GM12875 (cell line): Measurements from ENCODE around the gene TRIM44.

ENCODE experiments used
- H3K4me3 ChIP-seq: one replicate; pipeline ENCODE4 v1.5.1; 2011; ENCODE audit warnings: low read depth, low read length, control low read depth
- CTCF ChIP-seq: IDR thresholded peaks from 2 replicates; pipeline ENCODE4 v1.5.1; 2011; ENCODE audit warnings: low read depth, mild to moderate bottlenecking, control low read depth, inconsistent platforms, low read length, moderate library complexity, borderline replicate concordance; ENCODE audit not compliant: insufficient read depth

The TRIM44 gene

GRCh38 chr11:35662649-35663407 lies at the start of gene TRIM44:
Gene TRIM44 (plus strand): TSS chr11:35662775. CDS start chr11:35663112, 337 bp downstream.
- H3K4me3 ChIP-seq = peak within 1 kb of the TSS; percentile 66
- TF ChIP-seq CTCF = no peak

DNA sequence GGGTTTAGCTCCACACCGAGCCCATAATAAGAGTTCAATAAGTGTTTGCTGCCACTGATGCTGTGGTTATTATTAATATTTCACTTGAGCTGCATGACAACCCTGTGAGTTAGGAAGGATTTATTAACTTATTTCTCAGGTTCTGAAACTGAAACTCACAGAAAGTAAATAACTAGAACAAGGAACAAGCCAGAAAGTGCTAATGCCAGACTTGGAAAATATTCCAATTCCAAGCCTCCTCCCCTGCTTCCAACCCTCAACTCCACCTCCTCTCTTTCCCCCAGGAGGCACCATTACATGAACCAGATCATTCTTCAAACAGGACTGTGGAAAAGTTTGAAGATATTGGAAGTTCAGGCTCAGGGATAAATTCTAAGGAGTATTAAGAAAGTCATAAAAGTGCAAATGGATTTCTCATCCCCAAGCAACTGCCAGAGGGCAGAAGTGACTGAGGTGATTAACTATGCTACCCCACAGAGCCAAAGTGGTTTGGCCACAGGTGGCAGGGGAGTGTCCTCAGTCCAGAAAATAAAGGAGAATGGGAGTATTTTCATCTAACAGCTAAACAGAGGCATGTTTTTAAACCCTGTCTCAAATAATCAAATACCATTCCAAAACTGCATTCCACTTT lies 47.5 kb upstream of the TRIM44 start:
- no peak overlapping the region for H3K4me3 ChIP-seq
- no peak for TF ChIP-seq CTCF

GRCh38 chr11:35615921-35616900 lies 46.4 kb upstream of the TRIM44 start:
- H3K4me3 ChIP-seq = no peak overlapping the region
- TF ChIP-seq CTCF = peak; percentile 37; the same call in 1 of the 2 replicates

DNA sequence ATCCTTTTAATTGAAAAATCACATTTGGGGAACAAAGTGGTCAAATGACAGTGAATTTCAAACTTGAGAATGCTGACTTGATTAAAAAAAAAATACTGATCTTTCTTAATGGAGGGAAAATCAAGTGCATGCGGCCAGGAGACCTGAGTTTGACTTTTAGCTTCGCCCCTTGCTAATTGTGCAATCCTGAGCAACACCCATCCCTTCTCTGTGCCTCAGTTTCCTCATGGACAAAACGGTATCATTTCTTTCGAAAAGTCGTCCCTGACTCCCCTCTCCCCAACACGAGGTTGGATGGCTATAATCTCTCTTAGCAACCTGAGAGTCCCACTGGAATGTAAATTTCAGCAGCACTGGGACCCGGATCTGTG lies 45.3 kb upstream of the TRIM44 start:
- TF ChIP-seq CTCF = no peak
- H3K4me3 ChIP-seq = no peak overlapping the region

DNA sequence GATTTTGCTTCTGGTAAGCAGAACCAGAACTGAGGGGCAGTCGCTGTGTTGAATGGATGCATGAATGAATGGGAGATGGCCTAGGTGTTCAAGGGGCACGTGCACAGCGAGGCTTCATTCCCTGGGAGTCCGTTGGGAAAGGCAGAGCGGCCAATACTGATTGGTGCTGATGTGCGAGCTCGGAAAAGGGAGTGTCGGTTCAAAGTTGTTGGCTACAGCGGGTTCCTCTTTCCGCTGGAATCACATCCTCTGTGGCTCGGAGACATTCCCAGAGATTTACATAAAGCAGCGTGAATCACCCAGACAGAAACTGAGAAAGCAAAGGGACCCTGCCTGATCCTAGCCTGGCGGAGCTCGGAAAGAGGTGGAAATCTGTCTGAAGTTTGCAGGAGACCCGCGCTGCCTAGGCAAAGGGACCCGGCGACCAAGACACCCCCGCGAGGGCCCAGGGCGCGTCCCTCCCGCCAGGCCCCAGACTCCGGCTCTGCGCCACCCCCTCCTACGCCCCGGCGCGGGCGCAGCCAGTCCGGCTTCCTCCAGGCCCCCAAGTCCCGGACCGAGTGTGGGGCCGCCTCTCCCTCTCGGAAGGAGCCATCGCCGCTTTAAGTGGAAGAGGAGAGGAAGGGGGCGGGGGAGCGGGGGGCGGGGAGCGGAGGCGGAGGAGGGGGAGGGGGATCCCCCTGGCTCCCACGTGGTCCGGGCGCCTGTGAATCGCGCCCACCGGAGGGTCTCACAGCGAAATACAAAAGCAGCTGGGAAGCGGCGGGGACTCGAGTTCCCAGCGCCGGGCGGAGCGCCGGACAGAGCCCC lies 44.7 kb upstream of the TRIM44 start, which contains the start of gene FJX1:
TSS of gene FJX1 (plus strand) at position 774 of the 810 bp plus-strand sequence. CDS start 177 bp downstream, outside the sequence.
- peak within 1 kb of the TSS; percentile 79 for H3K4me3 ChIP-seq
- no peak for TF ChIP-seq CTCF

- peak overlapping the region; percentile 79 for H3K4me3 ChIP-seq
- TF ChIP-seq CTCF = no peak
Measured at GRCh38 chr11:35618497-35619115, 44.0 kb upstream of the TRIM44 start.
